Renal pelvis (tissue), 4 donors: ENCODE measurements around the gene PATJ. TPM values are rescaled to one million over a fixed set of nuclear protein-coding genes. Genes with fewer than 3 reads are reported as not detected.
"Not testable (repeated sequence)": the region's sequence is repeated elsewhere in the genome, so short reads cannot be mapped to it uniquely, and the experiment has no call there.

Experiments
- DNase-seq: peaks from one replicate; pipeline ENCODE4 v3.0.0-alpha.2; 2013
- polyA plus RNA-seq, 3 donors: library from polyadenylated mRNA; unstranded; fragments of 120-200 nt; gene quantifications; one replicate each; pipeline ENCODE4 v1.2.1, GENCODE V29; 2013; ENCODE audit not compliant: insufficient read length in 3 of 3

The PATJ gene
- polyA plus RNA-seq, 3 donors: 38.6 to 69.8 (median 46.4) TPM

DNA sequence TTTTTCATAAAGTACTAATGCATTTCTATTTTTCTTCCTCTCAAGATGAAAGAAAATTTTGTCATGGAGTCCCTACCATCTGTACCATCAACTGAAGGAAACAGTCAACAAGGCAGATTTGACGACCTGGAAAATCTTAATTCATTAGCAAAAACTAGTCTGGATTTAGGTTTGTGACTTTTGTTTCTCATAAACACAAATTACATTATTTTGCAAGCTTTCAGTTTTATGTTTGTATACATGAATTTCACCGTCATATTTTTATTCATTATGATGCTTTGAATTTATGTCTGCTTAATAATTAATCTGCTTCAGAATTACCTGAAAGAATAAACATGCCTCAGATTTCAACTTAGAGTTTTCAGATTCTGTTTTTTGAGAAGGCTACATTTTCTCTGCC lies 132.9 kb downstream of the PATJ start:
- no peak for DNase-seq

- DNase-seq: not testable (repeated sequence)
Measured at GRCh38 chr1:61879887-61880474, 137.7 kb downstream of the PATJ start.

- DNase-seq: no peak
Measured at GRCh38 chr1:61887076-61887867, 145.0 kb downstream of the PATJ start.

GRCh38 chr1:61887931-61888564 lies 145.8 kb downstream of the PATJ start:
- DNase-seq: peak; percentile 23

DNA sequence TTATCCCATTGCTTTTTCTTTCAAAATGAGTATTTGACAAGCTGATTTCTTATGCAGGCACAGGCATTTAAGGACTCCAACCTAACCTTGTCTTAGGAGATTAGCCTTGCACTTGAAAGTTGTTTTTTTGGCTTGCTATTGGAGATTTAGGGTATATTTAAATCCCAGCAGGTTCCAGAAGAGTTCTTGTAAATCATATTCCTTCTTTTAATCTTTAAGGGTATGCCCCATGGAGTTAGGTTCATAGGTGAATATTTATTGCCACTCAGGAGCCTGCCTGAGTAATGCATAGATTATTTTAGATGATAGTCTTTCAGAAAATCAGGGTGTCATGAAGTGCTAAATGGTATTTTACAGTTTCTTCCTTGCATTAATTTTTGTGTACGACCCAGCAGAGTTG lies 146.5 kb downstream of the PATJ start:
- DNase-seq: no peak

GRCh38 chr1:61890435-61890834 lies 148.2 kb downstream of the PATJ start:
- not testable (repeated sequence) for DNase-seq

DNA sequence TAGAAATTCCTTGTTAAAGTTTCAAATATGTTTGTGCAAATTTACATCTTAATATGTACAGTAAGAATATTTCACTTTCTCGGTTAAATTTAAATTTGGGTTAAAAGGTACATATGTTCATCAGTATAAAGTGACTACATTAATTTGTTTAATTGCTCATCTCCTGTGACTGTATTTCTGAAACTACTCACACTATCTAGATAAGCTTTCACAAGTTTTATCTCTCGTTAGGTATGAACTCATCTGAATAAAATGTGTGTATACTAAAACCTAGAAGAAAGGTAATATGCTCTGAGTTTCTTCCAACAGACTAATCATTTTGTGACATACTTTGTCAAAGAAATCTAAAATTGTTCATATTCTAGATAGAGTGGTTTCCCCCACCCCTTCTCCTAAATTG lies 150.7 kb downstream of the PATJ start:
- DNase-seq: no peak

DNA sequence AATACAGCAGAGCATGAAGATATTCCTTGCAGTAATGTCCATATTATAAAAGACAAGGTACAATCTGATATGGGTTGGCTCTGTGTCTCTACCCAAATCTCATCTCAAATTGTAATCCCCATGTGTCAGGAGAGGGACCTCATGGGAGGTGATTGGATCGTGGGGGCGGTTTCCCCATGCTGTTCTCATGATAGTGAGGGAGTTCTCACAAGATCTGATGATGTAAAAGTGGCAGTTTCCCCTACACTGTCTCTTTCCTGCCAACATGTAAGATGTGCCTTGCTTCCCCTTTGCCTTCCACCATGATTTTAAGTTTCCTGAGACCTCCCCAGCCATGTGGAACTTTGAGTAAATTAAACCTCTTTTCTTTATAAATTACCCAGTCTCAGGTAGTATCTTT lies 152.0 kb downstream of the PATJ start:
- DNase-seq: not testable (repeated sequence)

DNA sequence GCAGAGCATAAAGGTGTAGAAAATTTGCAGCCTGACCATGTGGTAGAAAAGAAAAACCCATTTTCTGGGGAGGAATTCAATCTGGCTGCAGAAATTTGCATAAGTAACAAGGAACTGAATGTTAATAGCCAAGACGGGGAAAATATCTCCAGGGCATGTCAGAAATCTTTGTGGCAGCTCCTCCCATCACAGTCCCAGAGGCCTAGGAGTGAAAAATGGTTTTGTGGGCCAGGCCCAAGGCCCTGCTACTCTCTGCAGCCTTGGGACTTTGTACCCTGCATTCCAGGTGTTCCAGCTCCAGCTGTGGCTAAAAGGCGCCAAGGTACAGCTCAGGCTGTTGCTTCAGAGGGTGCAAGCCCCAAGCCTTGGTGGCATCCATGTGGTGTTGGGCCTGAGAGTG lies 152.9 kb downstream of the PATJ start:
- DNase-seq: no peak

DNA sequence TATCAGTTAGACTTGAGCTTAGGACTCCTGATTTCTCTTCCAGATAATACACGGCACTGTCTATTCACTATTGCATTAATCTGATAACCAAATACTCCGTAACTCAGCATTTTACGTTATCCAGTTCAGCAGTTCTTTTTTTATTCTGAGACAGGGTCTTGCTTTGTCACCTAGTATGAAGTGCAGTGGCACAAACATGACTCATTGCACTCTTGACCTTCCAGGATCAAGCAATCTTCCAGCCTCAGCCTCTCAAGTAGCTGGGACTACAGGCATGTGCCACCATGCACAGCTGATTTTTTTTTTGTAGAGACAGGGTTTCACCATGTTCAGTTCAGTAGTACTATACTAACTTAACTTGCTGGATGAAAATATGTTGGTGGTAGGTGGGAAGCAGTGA lies 156.4 kb downstream of the PATJ start:
- DNase-seq: no peak

GRCh38 chr1:61904354-61904753 lies 162.1 kb downstream of the PATJ start:
- DNase-seq: no peak

GRCh38 chr1:61907102-61907501 lies 164.8 kb downstream of the PATJ start:
- DNase-seq: no peak

DNA sequence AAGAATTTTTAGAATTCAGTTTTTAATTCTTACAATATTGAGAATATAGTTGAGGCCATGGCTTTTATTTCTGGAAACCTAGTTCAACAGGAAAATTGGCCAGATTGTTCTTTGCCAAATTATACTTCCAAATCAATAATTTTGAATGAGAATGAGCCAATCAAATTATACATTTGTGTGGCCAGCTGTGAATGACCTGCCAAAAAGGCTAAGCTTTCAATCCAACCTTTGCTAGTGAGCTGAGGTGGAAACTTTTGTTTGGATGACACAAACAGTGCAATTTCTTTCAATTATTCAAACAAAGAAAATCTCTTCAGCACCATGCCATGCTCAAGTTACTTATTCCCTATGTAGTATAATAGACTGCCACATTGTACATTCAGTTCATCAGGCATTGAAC lies 167.8 kb downstream of the PATJ start:
- DNase-seq: no peak

GRCh38 chr1:61914823-61915482 lies 172.7 kb downstream of the PATJ start:
- peak; percentile 24 for DNase-seq

DNA sequence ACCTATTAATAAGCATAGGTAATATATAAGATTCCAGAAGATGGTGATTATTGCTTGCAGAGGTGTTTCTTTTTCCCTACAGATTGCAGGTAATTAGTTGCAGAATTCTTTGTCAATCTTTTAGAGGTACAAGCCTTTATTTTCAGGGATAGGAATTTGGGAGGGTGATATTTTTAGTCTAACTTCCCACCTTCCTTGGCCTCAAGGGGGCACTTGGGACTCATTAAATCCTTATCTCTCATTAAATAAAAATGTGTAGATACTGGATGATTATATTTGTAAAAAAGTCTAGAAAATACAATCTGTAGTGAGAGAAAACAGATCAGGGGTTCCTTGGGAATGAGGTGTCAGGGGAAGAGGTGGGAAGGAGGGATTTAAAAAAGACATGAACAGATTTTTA lies 179.2 kb downstream of the PATJ start:
- DNase-seq: no peak

- no peak for DNase-seq
Measured at GRCh38 chr1:61922950-61923480, 180.7 kb downstream of the PATJ start.

GRCh38 chr1:61925591-61926298 lies 183.5 kb downstream of the PATJ start:
- no peak for DNase-seq

GRCh38 chr1:61926597-61926996 lies 184.3 kb downstream of the PATJ start:
- DNase-seq: no peak

DNA sequence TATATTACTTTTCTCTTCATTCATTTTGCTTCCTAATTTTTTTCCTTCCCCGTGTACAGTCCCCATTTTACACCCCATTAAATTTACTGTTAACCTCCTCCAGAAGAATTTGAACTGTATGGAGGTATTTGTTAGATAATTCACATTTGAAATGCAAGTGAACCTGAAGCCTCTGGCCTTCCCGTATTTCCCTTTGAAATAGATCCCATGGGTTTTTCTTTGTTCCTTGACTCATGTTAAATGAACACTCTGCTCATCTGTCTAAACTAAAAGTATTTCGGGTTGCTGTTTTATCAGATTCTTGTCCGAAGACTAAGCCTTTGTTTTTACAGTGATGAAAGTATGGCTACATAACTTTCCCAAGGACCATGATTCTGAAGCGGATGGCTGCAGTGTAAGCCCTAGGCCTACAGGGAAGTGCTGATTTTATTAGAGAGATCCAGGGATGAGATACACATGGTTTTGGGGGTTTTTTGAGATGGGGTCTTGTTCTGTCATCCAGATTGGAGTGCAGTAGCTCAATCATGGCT lies 187.9 kb downstream of the PATJ start:
- no peak for DNase-seq

DNA sequence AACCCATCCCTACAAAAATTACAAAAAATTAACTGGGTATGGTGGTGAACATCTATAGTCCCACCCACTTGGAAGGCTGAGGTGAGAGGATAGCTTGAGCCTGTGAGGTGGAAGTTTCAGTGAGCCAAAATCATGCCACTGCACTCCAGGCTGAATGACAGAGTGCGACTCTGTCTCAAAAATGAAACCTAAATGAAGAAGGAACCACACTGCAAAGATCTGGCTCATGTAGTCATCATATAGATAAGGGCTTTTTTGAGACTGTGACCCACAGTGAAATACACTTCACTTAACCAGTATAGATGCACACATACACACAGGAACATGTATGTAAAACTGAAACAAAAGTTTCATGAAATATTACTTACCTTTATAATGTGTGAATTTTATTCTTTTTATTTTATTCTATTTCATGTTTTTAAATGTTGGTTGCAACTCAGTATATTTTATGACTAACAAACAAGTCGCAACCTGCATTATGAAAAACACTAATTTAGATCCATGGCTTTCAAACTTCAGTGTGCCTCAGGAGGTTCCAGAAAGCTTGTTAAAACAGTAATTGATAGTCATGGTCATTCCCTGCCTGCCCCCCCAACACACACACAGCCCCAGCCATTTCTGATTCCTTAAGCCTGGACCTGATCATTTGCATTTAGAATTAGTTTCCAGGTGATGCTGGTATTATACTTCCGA lies 189.5 kb downstream of the PATJ start:
- DNase-seq: no peak

DNA sequence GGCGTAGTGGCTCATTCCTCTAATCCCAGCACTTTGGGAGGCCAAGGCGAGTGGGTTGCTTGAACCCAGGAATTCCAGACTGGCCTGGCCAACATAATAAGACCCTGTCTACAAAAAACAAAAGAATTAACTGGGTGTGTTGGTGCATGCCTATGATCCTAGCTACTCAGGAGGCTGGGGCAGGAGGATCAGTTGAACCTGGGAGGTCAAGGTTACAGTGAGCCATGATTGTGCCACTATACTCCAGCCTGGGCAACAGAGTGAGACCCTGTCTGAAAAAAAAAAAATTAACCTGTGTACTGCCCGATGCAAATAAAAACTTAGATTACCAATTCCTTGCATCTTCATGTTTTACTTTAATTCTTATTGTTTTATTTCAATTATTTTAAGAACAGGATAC lies 193.2 kb downstream of the PATJ start:
- DNase-seq: no peak
